HG02938 (cell line): Measurements from ENCODE around the gene RHD.
"Not testable (repeated sequence)": the region's sequence is repeated elsewhere in the genome, so short reads cannot be mapped to it uniquely, and the experiment has no call there.

Source experiments
- ATAC-seq: cut with Tn5 transposase; IDR thresholded peaks from one replicate; pipeline ENCODE4 v1.9.1; 2021; ENCODE audit warnings: mild to moderate bottlenecking, moderate library complexity; ENCODE audit not compliant: unreplicated experiment

The RHD gene

DNA sequence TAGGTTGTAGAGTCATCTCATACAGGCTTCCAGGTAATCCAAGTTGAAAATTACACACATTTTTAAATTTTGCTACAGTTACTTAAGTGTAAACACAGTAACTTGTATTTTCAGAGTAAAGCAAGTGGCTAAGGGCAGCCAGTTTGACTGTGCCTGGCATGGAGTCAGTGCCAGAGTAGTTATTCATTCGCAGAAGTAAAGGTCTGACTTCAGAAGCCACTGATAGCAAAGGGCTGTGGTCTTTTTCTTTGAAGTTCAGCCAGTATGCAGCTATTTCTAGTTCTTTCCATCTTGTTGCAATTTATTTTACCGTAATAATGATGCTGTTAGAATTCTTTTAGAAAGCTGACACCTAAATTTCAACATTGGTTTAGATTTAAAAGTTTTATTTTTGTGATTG, 75.2 kb downstream of the RHD start:
- no peak for ATAC-seq

DNA sequence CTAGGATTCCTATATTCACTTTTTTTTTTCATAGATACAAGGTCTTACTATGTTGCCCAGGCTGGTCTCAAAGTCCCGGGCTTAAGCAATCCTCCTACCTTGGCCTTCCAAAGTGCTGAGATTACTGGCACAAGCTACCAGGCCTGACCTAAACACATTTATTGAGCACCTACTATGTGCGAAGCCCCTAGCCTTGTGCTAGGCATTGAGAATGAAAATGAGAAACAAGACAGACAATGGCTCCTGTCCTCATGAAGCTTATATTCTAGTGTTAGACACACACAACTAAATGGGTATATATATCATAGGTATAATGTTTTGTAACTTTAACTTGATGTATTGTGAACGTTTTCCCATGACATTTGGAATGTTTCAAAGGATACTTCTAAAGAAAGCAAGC, 77.3 kb downstream of the RHD start:
- no peak for ATAC-seq

DNA sequence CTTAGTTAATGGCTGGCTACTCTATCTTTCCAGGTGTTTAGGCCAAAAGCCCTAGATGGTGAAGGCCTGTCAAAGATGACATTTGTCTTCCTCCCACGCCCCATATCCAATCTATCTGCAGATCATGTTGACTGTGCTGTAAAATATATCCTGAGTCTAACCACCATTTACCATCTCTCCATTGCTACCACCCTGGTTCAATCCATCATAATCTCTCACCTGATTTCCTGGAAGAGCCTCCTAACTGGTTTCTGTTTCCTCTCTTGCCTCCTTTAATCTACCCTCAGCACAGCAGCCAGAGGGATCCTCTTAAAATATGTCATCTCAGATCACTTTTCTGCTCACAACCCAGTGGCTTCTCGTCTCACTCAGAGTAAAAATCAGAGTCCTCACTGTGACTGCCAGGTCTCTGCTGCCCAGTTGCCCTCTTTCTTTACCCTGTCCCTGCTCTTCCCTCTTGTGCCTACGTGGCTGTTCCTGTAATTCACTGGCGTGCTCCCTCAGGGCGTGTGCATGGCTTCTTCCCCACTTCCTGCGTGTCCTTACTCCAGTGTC, 83.6 kb downstream of the RHD start:
- ATAC-seq: no peak

DNA sequence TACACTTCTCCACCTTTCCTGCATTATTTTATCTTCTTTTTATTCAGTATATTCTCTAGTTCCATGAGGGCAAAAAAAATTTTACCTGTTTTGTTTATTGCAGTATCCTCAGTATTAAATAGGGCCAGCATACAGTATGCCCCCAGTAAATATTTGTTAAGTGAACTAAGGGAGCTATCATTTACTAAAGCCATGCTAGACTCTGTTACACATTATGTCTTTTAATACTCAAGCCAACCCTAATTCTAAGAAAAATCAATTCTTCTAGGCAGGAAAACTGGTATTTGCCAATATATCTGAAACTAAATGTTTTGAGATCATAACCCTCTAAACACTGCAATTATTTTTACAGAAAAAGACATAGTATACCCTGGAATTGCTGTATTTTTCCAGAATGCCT, 84.1 kb downstream of the RHD start:
- ATAC-seq: no peak

DNA sequence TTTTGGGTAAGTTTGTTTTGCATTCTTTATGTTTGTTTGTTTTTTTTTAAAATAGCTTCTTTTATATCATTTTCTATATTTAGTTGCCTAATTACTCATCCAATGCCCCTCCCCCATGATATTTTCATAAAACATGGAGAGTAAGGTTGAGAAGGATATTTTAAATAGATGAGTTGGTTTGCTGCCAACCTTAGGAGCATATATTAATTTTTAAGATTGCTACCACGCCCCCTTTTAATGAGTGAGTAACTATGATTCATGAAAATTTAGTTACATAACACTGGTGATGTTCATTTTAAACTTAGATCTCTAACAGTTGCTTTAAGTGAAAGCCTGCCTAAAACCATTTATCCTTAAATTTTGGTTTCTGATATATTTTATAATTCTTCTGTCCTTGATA, 84.5 kb downstream of the RHD start:
- no peak for ATAC-seq

DNA sequence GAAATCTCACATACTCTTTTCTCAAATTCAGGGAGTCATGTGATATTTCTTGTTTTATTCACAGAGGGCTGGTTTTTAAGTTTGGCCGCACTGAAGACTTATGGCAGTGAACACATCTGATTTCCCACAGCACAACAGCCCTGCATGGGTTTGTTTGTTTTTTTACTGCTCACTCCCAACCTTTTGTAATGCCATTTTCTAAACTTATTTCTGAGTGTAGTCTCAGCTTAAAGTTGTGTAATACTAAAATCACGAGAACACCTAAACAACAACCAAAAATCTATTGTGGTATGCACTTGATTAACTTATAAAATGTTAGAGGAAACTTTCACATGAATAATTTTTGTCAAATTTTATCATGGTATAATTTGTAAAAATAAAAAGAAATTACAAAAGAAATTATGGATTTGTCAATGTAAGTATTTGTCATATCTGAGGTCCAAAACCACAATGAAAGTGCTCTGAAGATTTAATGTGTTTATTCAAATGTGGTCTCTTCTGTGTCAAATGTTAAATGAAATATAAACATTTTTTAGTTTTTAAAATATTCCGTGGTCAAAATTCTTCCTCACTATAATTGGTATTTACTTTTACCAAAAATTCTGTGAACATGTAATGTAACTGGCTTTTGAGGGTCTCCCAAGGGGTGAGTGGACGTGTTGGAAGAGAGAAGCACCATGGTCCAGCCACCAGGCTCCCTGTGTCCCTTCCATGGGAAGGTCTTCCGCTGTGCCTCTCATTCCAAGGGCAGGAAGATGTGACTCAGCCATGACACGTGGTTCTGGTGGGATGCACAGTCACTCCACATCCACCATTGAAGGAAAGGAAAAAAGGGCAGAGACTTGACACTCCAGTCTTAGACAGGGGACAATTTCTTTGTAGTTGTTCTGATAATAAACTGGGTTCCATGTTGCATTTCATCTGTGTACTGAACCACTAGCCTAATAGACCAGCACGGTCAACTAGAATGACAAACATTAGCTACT, 88.6 kb downstream of the RHD start:
- no peak for ATAC-seq

DNA sequence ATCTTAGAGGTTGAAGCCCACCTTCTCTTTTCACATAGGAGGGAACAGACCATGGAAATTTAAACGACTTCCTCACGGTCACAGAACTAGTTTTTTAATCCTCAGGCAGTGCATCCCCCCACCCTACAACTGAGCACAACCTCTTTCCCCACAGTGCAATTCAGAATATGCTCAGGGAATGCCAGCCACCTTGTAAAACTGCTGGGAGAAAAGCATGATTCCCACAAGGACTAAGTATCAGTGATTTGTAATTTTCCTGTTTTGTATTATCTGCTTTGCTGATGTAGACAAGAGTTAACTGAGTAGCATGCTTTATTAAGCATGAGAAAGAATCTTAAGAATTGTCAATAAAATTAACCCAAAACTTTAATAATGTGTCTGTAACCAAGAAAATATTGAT, 89.6 kb downstream of the RHD start:
- ATAC-seq: no peak

DNA sequence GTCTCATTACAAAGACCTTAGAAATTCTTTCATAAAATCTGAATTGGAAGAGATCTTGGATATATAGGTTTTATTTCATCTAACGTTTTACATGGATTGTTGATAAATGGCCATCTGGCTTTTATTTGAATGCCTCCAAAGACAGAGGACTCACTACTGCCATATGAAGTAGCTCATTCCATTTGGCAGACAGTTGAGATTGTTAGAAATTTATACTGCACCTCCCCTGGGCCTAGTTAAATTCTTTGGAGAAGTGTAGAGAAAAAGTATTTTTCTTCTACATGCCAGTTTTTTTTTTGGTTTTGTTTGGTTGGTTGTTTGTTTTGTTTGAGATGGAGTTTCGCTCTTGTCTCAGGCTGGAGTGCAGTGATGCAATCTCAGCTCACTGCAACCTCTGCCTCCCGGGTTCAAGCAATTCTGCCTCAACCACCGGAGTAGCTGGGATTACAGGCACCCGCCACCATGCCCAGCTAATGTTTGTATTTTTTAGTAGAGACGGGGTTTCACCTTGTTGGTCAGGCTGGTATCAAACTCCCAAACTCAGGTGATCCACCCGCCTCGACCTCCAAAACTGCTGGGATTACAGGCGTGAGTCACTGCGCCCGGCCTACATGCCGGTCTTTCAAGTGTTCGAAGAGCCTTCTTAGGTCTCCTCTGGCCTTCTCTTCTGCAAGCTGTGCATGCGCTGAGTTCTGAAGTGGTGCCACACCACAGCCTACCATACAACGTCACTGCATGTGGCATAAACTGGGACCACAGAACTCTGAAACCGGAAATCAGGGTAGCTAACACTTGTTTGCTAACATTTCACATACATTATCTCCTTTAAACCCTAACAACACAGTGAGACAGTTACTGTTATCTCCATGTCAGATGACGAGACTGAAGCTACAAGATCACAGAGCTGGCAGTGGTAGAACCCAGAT, 90.6 kb downstream of the RHD start:
- not testable (repeated sequence) for ATAC-seq

DNA sequence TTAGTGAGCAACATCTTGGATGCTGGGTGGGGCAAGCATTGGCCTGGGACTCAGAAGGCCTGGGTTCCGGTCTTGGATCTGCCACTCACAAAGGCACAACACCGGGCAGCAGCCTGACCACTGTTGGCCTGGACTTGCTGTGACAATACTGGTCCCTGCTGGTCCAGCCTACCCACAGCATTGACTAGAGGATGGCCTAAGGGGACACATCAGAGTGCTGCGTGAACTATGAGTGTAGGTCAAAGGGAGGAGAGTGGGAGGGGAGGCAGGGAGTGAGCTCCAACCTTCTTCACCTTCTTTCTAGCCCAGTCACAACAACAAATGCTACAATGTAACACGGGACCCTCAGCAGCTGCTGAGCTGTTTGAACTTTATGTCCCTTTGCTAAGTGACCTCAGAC, 96.9 kb downstream of the RHD start:
- no peak for ATAC-seq

DNA sequence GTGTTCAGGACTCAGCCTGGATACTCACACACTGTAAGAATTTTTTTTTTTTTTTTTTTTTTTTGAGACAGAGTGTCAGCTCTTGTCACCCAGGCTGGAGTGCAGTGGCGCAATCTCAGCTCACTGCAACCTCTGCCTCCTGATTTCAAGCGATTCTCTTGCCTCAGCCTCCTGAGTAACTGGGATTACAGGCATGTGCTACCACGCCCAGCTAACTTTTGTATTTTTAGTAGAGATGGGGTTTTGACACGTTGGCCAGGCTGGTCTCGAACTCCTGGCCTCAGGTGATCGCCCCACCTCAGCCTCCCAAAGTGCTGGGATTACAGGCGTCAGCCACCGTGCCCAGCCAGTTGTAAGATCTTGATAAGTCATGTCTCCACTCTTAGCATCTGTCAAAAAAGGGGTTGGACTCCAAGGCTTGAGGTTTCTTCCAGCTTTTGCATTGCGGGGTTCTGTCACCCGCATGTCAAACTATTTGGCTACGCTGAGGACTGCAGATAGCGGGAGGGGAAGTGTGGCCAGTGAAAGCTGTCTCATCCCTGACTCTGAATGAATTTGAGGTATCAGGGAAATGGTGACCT, 97.5 kb downstream of the RHD start:
- not testable (repeated sequence) for ATAC-seq

DNA sequence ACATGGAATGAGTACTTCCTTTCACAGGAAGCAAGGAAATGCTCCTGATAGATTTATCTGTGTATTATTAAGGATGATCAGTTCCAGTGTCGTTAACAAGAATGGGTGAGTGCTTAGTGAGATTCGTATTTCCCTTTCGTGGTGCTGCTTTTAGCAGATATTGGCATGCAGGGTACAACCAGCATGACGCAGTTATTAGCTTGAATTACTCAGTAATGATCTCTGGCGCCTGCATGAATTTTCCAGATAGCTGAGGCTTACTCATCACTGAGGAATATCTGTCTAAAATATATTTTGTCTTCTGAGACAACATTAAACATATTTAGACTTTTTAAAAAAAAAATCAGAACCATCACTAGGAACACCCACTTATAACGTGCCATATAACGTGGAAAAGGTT, 99.4 kb downstream of the RHD start:
- ATAC-seq: not testable (repeated sequence)

DNA sequence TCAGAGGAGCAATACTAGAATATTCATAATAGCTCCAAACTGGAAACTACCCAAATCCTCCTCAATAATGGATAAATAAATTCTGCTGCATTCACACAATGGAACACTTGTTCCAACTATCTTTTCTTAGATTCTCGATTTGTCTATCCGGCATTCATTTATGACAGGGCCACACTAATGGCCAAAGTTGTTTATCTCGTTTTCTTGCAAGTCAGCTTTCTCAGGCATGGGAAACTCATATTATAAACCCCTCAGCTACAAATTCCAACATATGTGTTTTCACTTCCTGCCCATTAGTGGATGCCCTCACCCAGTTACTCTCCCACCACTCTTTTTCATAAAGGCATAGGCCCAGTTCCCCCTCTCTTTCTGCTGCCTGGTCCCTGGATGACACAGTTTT, 106.1 kb downstream of the RHD start:
- not testable (repeated sequence) for ATAC-seq
